A673 (cell line): Measurements from ENCODE around the gene FGD4. TPM values are rescaled to one million over a fixed set of nuclear protein-coding genes. Genes with fewer than 3 reads are reported as not detected.
A peak's percentile ranks its signal among the peaks of the same experiment; 100 is the strongest.

Experiments used
- BruUV-seq: library from RNA; stranded (reverse); fragments of 400-500 nt; replicated peaks from 2 replicates; lab custom pipeline; 2021; lab: Mats Ljungman, UMichigan
- CTCF ChIA-PET: fragments of 300-600 bp; sonication (Branson Sonifier 250); formaldehyde crosslinking; loops from one replicate; lab custom pipeline; 2022; ENCODE audit warnings: antibody characterized with exemption; lab: Charles Lee
- POLR2A ChIA-PET: fragments of 300-600 bp; sonication (Branson Sonifier 250); formaldehyde crosslinking; loops from one replicate; lab custom pipeline; 2022; ENCODE audit warnings: antibody characterized with exemption; ENCODE audit not compliant: low non-redundant PET; lab: Charles Lee
- DNase-seq: peaks from one replicate; pipeline ENCODE4 v3.0.0-alpha.2; 2015; ENCODE audit warnings: low spot score
- H3K27ac ChIP-seq: fragments of 200-600 bp; sonication (generic); 2 replicates; pipeline ENCODE4 v1.5.1; 2016; ENCODE audit warnings: mixed run types, low read depth, mild to moderate bottlenecking, mixed read lengths, antibody characterized with exemption, low read length; ENCODE audit not compliant: poor library complexity, severe bottlenecking
- H3K27me3 ChIP-seq: fragments of 200-600 bp; sonication (generic); replicated peaks from 2 replicates; pipeline ENCODE4 v1.6.1; 2017; ENCODE audit warnings: mixed run types, low read depth, mild to moderate bottlenecking, mixed read lengths, antibody characterized with exemption, low read length; ENCODE audit not compliant: insufficient read depth, poor library complexity
- H3K36me3 ChIP-seq: fragments of 200-600 bp; sonication (generic); 2 replicates; pipeline ENCODE4 v1.6.1; 2016; ENCODE audit warnings: mixed run types, mild to moderate bottlenecking, mixed read lengths, antibody characterized with exemption, low read length; ENCODE audit not compliant: insufficient read depth, poor library complexity, severe bottlenecking
- H3K4me1 ChIP-seq: fragments of 200-600 bp; sonication (generic); 2 replicates; pipeline ENCODE4 v1.6.1; 2017; ENCODE audit warnings: mixed run types, mild to moderate bottlenecking, mixed read lengths, antibody characterized with exemption, low read length; ENCODE audit not compliant: insufficient read depth, poor library complexity, severe bottlenecking
- H3K4me3 ChIP-seq: fragments of 200-600 bp; sonication (generic); 2 replicates; pipeline ENCODE4 v1.5.1; 2016; ENCODE audit warnings: low read depth, mixed run types, mild to moderate bottlenecking, mixed read lengths, low read length; ENCODE audit not compliant: poor library complexity, severe bottlenecking
- H3K9me3 ChIP-seq: fragments of 200-600 bp; sonication (generic); 2 replicates; pipeline ENCODE4 v1.6.1; 2016; ENCODE audit warnings: mixed run types, low read depth, mild to moderate bottlenecking, mixed read lengths, antibody characterized with exemption, low read length; ENCODE audit not compliant: poor library complexity, severe bottlenecking
- CTCF ChIP-seq: fragments of 300-800, 200-600 bp; sonication (generic); conservative IDR thresholded peaks from 2 replicates; pipeline ENCODE4 v1.5.1; 2017; ENCODE audit warnings: low read depth, mild to moderate bottlenecking, antibody characterized with exemption, low read length, moderate library complexity, mixed read lengths
- EZH2 ChIP-seq: fragments of 200-600 bp; sonication (generic); IDR thresholded peaks from 2 replicates; pipeline ENCODE4 v1.6.1; 2017; ENCODE audit warnings: borderline replicate concordance, low read depth, mild to moderate bottlenecking, mixed read lengths, antibody characterized with exemption, low read length; ENCODE audit not compliant: poor library complexity, severe bottlenecking
- intact Hi-C: fragments of 100-400 bp; cut with micrococcal nuclease; formaldehyde crosslinking; loops from one replicate; pipeline ENCODE4 v1.10.0; 2022; ENCODE audit not compliant: unreplicated experiment
- total RNA-seq: library from RNA; stranded (reverse); gene quantifications from 2 replicates; pipeline ENCODE4 v1.2.3, GENCODE V29; 2021

The FGD4 gene
- total RNA-seq, 1 experiment from 2014 or later = 21.5 TPM

GRCh38 chr12:32595251-32595650 is 195.9 kb downstream of the FGD4 start:
- H3K27me3 ChIP-seq = no peaks in the 10 kb centered on the region
- ChIA-PET POLR2A (no interaction called here), CTCF (no interaction called here)
- H3K4me3 ChIP-seq = no peak overlapping the region
- DNase-seq = peak; percentile 38
- H3K36me3 ChIP-seq = no peaks in the 10 kb centered on the region
- H3K27ac ChIP-seq = no peak overlapping the region
- BruUV-seq = no TSS peak
- H3K4me1 ChIP-seq = no peaks in the 10 kb centered on the region
- intact Hi-C loops = no loop called here
- no peaks in the 10 kb centered on the region for H3K9me3 ChIP-seq
- TF ChIP-seq EZH2 = no peak
- no peak for TF ChIP-seq CTCF

GRCh38 chr12:32596030-32596429 is 196.7 kb downstream of the FGD4 start:
- POLR2A ChIA-PET = no interaction called here
- TF ChIP-seq CTCF (no peak), EZH2 (no peak)
- no TSS peak for BruUV-seq

GRCh38 chr12:32598688-32599087 is 199.3 kb downstream of the FGD4 start:
- Histone ChIP-seq H3K27ac (no peak overlapping the region), H3K4me1 (no peaks in the 10 kb centered on the region), H3K27me3 (no peaks in the 10 kb centered on the region), H3K36me3 (peaks cover 3% of the 10 kb centered on the region), H3K9me3 (no peaks in the 10 kb centered on the region), H3K4me3 (no peak overlapping the region)
- ChIA-PET CTCF (no interaction called here), POLR2A (interaction anchor here (0.6 kb wide), 1 partner anchor 28 kb away, joined by 3 read pairs; no protein-coding TSS in a partner anchor)
- TF ChIP-seq CTCF (no peak), EZH2 (no peak)
- BruUV-seq = no TSS peak
- intact Hi-C loops = no loop called here
- no peak for DNase-seq

More at GRCh38 chr12:32596030-32596429, 196.7 kb downstream of the FGD4 start:
- no peak for DNase-seq
- Histone ChIP-seq H3K4me1 (no peaks in the 10 kb centered on the region), H3K36me3 (no peaks in the 10 kb centered on the region), H3K9me3 (no peaks in the 10 kb centered on the region), H3K27ac (no peak overlapping the region), H3K27me3 (no peaks in the 10 kb centered on the region), H3K4me3 (no peak overlapping the region)
- intact Hi-C loops = no loop called here
- CTCF ChIA-PET = no interaction called here
